HepG2 (cell line): ENCODE data around the gene TPD52L2. TPM values are rescaled to one million over a fixed set of nuclear protein-coding genes. Genes with fewer than 3 reads are reported as not detected.
A peak's percentile ranks its signal among the peaks of the same experiment; 100 is the strongest.

Experiments used
- ATAC-seq: fragments of 200-7000 bp; cut with Tn5 transposase; 3 replicates; pipeline ENCODE4 v1.9.1; 2020; ENCODE audit warnings: mild to moderate bottlenecking, moderate library complexity
- BruUV-seq: library from RNA; stranded (reverse); fragments of 400-500 nt; replicated peaks from 2 replicates; lab custom pipeline; 2021; lab: Mats Ljungman, UMichigan
- CTCF ChIA-PET: fragments of 300-600 bp; formaldehyde crosslinking; extraction: SDS; loops from one replicate; lab custom pipeline; 2021; ENCODE audit warnings: low total read pairs, inconsistent platforms, low intra/inter-chr PET ratio; lab: Yijun Ruan, JAX
- POLR2A ChIA-PET: fragments of 350-600 bp; sonication (Branson Sonifier 250); formaldehyde crosslinking; loops from one replicate; lab custom pipeline; 2020; ENCODE audit warnings: antibody characterized with exemption, inconsistent platforms; lab: Yijun Ruan, JAX
- DNase-seq: peaks from one replicate; pipeline ENCODE4 v3.0.0-alpha.2; 2015; ENCODE audit warnings: low spot score
- FAIRE-seq: peaks from 3 replicates; lab custom pipeline; 2011; peaks lifted over from hg19 to GRCh38; lab: Jason Lieb, UNC
- H2AFZ ChIP-seq: one replicate; pipeline ENCODE4 v1.6.1; 2011; ENCODE audit warnings: low read length, inconsistent platforms
- H3K27ac ChIP-seq: fragments of 300-600 bp; 3 replicates; pipeline ENCODE4 v1.8.0; 2011; ENCODE audit warnings: mixed run types, mild to moderate bottlenecking, mixed read lengths, low read length, inconsistent platforms; ENCODE audit not compliant: insufficient read depth; ENCODE audit errors: extremely low read length
- H3K27me3 ChIP-seq, 2 experiments: fragments of 200-600 bp in 1 of 2; 2 replicates in 1 of 2; 3 replicates in 1 of 2; pipeline versions ENCODE4 v1.6.0 to v1.8.0; 2011; ENCODE audit warnings: low read length in 2 of 2, mild to moderate bottlenecking in 2 of 2, moderate library complexity in 2 of 2, inconsistent platforms in 1 of 2; ENCODE audit not compliant: insufficient read depth in 2 of 2, control insufficient read depth in 1 of 2
- H3K36me3 ChIP-seq, 2 experiments: fragments of 200-600 bp in 1 of 2; replicated peaks in 1 of 2; 2 replicates in 1 of 2; 3 replicates in 1 of 2; pipeline versions ENCODE4 v1.5.1 to v1.8.0; 2011; ENCODE audit warnings: low read length in 2 of 2, inconsistent platforms in 1 of 2; ENCODE audit not compliant: insufficient read depth in 2 of 2, control insufficient read depth in 1 of 2
- H3K4me1 ChIP-seq: 2 replicates; pipeline ENCODE4 v1.5.1; 2012; ENCODE audit warnings: low read length, inconsistent platforms; ENCODE audit not compliant: insufficient read depth
- H3K4me2 ChIP-seq: 2 replicates; pipeline ENCODE4 v1.6.0; 2011; ENCODE audit warnings: low read depth, low read length, inconsistent platforms
- H3K4me3 ChIP-seq, 3 experiments: fragments of 200-600 bp in 1 of 3; sonication (generic), shearing (Covaris generic) in 1 of 3; replicated peaks in 1 of 3; 2 replicates each; pipeline ENCODE4 v1.5.1; 2011 to 2016; ENCODE audit warnings: low read length in 3 of 3, inconsistent platforms in 2 of 3, low read depth in 2 of 3, mild to moderate bottlenecking in 2 of 3, control low read depth in 1 of 3, mixed read lengths in 1 of 3; ENCODE audit not compliant: insufficient read depth in 1 of 3
- H3K79me2 ChIP-seq: one replicate; pipeline ENCODE4 v1.6.1; 2011; ENCODE audit warnings: low read length, inconsistent platforms; ENCODE audit not compliant: insufficient read depth
- H3K9ac ChIP-seq: 2 replicates; pipeline ENCODE4 v1.6.0; 2011; ENCODE audit warnings: mild to moderate bottlenecking, low read depth, low read length, inconsistent platforms; ENCODE audit not compliant: insufficient read depth
- H3K9me3 ChIP-seq: 2 replicates; pipeline ENCODE4 v1.5.1; 2012; ENCODE audit warnings: mild to moderate bottlenecking, low read length
- H4K20me1 ChIP-seq: 2 replicates; pipeline ENCODE4 v1.6.0; 2011; ENCODE audit warnings: inconsistent platforms, mild to moderate bottlenecking, low read length, moderate library complexity; ENCODE audit not compliant: insufficient read depth
- HNRNPL ChIP-seq: fragments of 200-400 bp; formaldehyde crosslinking; IDR thresholded peaks from 2 replicates; pipeline ENCODE4 v1.6.1; 2017; ENCODE audit warnings: mild to moderate bottlenecking, low read depth, low read length
- IKZF4 ChIP-seq: sonication (generic); formaldehyde crosslinking; IDR thresholded peaks from 2 replicates; pipeline ENCODE4 v1.5.1; 2020; ENCODE audit warnings: borderline replicate concordance, mild to moderate bottlenecking, low read depth, missing genetic modification reagents; ENCODE audit errors: not compliant biosample characterization
- KLF6 ChIP-seq: IDR thresholded peaks from 2 replicates; pipeline ENCODE4 v1.8.0; 2016; ENCODE audit warnings: missing biosample characterization, missing genetic modification reagents
- MAZ ChIP-seq, 2 experiments: sonication (generic) in 1 of 2; formaldehyde crosslinking in 1 of 2; IDR thresholded peaks; 2 replicates each; pipeline versions ENCODE4 v1.5.0 to v1.6.1; 2012 to 2020; ENCODE audit warnings: low read depth in 2 of 2, mild to moderate bottlenecking in 2 of 2, borderline replicate concordance in 1 of 2, improper control_type of control experiment in 1 of 2, low read length in 1 of 2, missing genetic modification reagents in 1 of 2, moderate library complexity in 1 of 2
- MYC ChIP-seq: sonication (generic); formaldehyde crosslinking; IDR thresholded peaks from 2 replicates; pipeline ENCODE4 v1.9.0; 2021; ENCODE audit warnings: missing genetic modification reagents, borderline replicate concordance
- THAP8 ChIP-seq: sonication (generic); formaldehyde crosslinking; IDR thresholded peaks from 2 replicates; pipeline ENCODE4 v1.5.1; 2020; ENCODE audit warnings: missing genetic modification reagents, mild to moderate bottlenecking, borderline replicate concordance
- ZNF451 ChIP-seq: sonication (generic); formaldehyde crosslinking; IDR thresholded peaks from 2 replicates; pipeline ENCODE4 v1.5.0; 2020; ENCODE audit warnings: mild to moderate bottlenecking, missing genetic modification reagents
- WGBS: methylation state at CpG from one replicate; pipeline ENCODE4 v1.1.6; 2017; ENCODE audit warnings: low lambda C conversion rate; 5-methylcytosine and 5-hydroxymethylcytosine counted together
- in situ Hi-C: cut with HindIII; loops from 2 replicates; pipeline ENCODE4 v1.10.0; 2017; ENCODE audit warnings: low pct_unique_long_range_greater_than_20kb; ENCODE audit not compliant: extremely low pct_ligation_motif_present
- intact Hi-C: fragments of 100-400 bp; cut with micrococcal nuclease; formaldehyde crosslinking; loops from one replicate; pipeline ENCODE4 v1.10.0; 2022; ENCODE audit not compliant: unreplicated experiment
- polyA plus RNA-seq, 8 experiments: library from polyadenylated mRNA; depleted of rRNA in 3 of 8; stranded (reverse) in 7 of 8; unstranded in 1 of 8; fragments of >200 nt; fragmentation: Illumina TruSeq in 4 of 8; extraction: Trizol in 4 of 8; gene quantifications; 2 replicates each; pipeline versions ENCODE4 v1.2.1 to v1.2.3, GENCODE V29; 2011 to 2016; ENCODE audit warnings: low read depth in 4 of 8, missing spikeins in 1 of 8, mixed read lengths in 1 of 8; ENCODE audit not compliant: insufficient read depth in 1 of 8
- total RNA-seq, 5 experiments: library from RNA; depleted of rRNA; stranded (reverse); fragments of >200 nt; fragmentation: Illumina TruSeq; extraction: Trizol; gene quantifications; 2 replicates each; pipeline ENCODE4 v1.2.3, GENCODE V29; 2016; ENCODE audit warnings: low read depth in 1 of 5

The TPD52L2 gene
- total and polyA plus RNA-seq, 2 of the 13 experiments (the other 11 are each of a cell fraction or from before 2014, with no cell fraction given) = 156 to 184 TPM

GRCh38 chr20:63850689-63851547 lies 14.2 kb upstream of the TPD52L2 start:
- in situ Hi-C loops = no loop called here
- ChIA-PET POLR2A (no interaction called here), CTCF (interaction anchor here (0.6 kb wide), 1 partner anchor 16 kb away, joined by 3 read pairs; no protein-coding TSS in a partner anchor)
- H3K36me3 ChIP-seq = no peaks in the 10 kb centered on the region
- no peak overlapping the region for H2AFZ ChIP-seq
- ATAC-seq (no peak), DNase-seq (no peak), FAIRE-seq (no peak)
- H3K4me1 ChIP-seq = peaks cover 52% of the 10 kb centered on the region
- H3K27me3 ChIP-seq = peaks cover 2 to 12% of the 10 kb centered on the region in 2 experiments; a peak in 4 of 5 replicates
- 58% methylated on average over 25 of the region's 27 CpGs for WGBS
- H3K9me3 ChIP-seq = no peaks in the 10 kb centered on the region
- no peak for TF ChIP-seq ZNF451
- TF ChIP-seq HNRNPL = 0 out of 2 replicates have a peak, but pooled peaks have one; percentile 51
- no peak for TF ChIP-seq KLF6 (CRISPR knock-in tag)
- TF ChIP-seq MYC (CRISPR knock-in tag) = 0 out of 2 replicates have a peak, but pooled peaks have one; percentile 18
- no peak for TF ChIP-seq MAZ (IDR thresholded peaks at IDR 0.05; ENCODE audit: borderline replicate concordance, low read depth, low read length)
- no peak for TF ChIP-seq MAZ (CRISPR knock-in tag; IDR thresholded peaks at IDR 0.05; ENCODE audit: low read depth)
- TF ChIP-seq THAP8 (CRISPR knock-in tag) = no peak
- TF ChIP-seq IKZF4 = no peak
- no peak overlapping the region for H3K9ac ChIP-seq
- no peak overlapping the region for H3K4me2 ChIP-seq
- no TSS peak for BruUV-seq
- no peak overlapping the region for H3K27ac ChIP-seq
- H4K20me1 ChIP-seq = no peaks in the 10 kb centered on the region
- no peak overlapping the region for H3K4me3 ChIP-seq
- intact Hi-C loops = no loop called here
- H3K79me2 ChIP-seq = no peaks in the 10 kb centered on the region
